ENCODE measurements around the gene DPYSL5. TPM values are rescaled to one million over a fixed set of nuclear protein-coding genes. Genes with fewer than 3 reads are reported as not detected.

DPYSL5 gene
- total RNA-seq, 2 donors from 2014 or later = not detected

GRCh38 chr2:26975102-26975501 is 127.2 kb downstream of the DPYSL5 start:
- no peak for TF ChIP-seq CTCF (IDR thresholded peaks at IDR 0.05)
- TF ChIP-seq POLR2A (IDR thresholded peaks at IDR 0.05) = no peak
- Histone ChIP-seq H3K27me3 (no peaks in the 10 kb centered on the region), H3K36me3 (replicated peaks in 1 of 2; ENCODE audit: insufficient read depth in 1 of 2, low read depth in 2 of 2) (no peaks in the 10 kb centered on the region), H3K4me3 (no peak overlapping the region), H3K4me1 (peaks cover 31% of the 10 kb centered on the region), H3K9me3 (no peaks in the 10 kb centered on the region), H3K27ac (no peak overlapping the region)
- DNase-seq (no peak), ATAC-seq (no peak)
- WGBS, 2 donors = 51 to 76% methylated on average over 2 of the region's 2 CpGs
- intact Hi-C loops (cut with DNase I) = no loop called here

DNA sequence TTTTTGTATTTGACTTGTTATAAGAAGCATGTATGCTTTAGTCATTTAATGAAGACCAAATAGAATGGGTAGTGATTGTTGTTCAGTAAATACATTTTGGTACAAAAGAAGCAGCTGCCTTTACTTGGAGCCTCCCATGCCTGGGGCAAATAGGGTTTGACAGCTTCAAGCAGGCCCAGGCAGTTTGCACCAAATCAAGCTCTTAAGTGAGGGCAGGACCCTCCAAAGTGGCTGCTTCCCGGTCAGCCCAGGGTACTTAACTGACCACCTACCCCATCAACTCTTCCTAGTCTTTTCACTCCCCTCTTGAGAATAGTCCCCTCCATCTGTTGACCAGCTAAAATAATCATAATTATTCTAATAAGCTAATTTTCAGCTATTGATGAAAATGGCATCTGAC is 127.7 kb downstream of the DPYSL5 start:
- H3K9me3 ChIP-seq = no peaks in the 10 kb centered on the region
- H3K36me3 ChIP-seq (replicated peaks in 1 of 2; ENCODE audit: insufficient read depth in 1 of 2, low read depth in 2 of 2) = no peaks in the 10 kb centered on the region
- 83% methylated on average over 1 of the region's 1 CpG for WGBS, 2 donors
- TF ChIP-seq CTCF (IDR thresholded peaks at IDR 0.05) = no peak
- no peak for TF ChIP-seq POLR2A (IDR thresholded peaks at IDR 0.05)
- no peak overlapping the region for H3K27ac ChIP-seq
- H3K27me3 ChIP-seq = no peaks in the 10 kb centered on the region
- peaks cover 30% of the 10 kb centered on the region for H3K4me1 ChIP-seq
- DNase-seq (no peak), ATAC-seq (no peak)
- intact Hi-C loops (cut with DNase I) = no loop called here
- no peak overlapping the region for H3K4me3 ChIP-seq

DNA sequence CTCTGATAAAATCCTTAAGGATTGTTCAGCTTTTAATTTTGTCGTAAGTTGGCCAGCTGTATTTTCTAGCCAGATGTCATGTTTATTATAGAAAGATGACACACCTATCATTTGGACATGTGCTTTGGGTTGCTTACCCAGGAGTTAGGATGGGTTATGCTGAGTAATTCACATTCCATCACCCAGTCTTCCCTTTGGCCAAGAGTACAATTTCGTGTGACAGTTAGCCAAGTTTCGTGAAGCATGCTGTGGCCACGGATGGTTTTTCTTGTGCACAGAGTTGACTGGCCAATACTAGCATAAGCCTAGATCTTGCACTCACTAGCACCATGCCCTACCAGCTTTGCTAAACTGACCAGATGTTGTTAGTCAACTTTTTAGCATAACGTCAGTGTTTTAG is 128.3 kb downstream of the DPYSL5 start:
- no peak overlapping the region for H3K4me3 ChIP-seq
- H3K27ac ChIP-seq = no peak overlapping the region
- DNase-seq (no peak), ATAC-seq (no peak)
- no peaks in the 10 kb centered on the region for H3K36me3 ChIP-seq (replicated peaks in 1 of 2; ENCODE audit: insufficient read depth in 1 of 2, low read depth in 2 of 2)
- H3K27me3 ChIP-seq = no peaks in the 10 kb centered on the region
- H3K9me3 ChIP-seq = no peaks in the 10 kb centered on the region
- WGBS, 2 donors = 75 to 85% methylated on average over 5 of the region's 5 CpGs
- TF ChIP-seq POLR2A (IDR thresholded peaks at IDR 0.05) (no peak), CTCF (IDR thresholded peaks at IDR 0.05) (no peak)
- peaks cover 26% of the 10 kb centered on the region for H3K4me1 ChIP-seq
- intact Hi-C loops (cut with DNase I) = no loop called here

DNA sequence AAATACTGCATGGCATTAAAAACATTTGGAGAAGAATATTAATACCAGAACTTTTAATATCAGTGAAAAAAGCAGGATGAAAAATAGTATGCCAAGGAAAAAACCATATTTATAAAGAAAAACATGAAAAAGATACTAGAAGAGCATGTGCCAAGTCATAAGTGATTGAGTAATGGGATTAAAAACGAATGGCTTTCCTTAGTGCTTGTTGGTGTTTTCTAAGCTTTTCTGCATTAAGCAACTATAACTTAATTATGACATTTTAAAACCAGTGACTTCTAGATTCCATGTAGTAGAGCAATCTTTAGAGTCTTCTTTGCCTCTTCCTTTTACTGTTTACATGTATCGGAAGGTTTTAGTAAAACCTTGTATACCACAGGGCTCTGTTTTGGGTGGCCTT is 129.1 kb downstream of the DPYSL5 start:
- H3K27ac ChIP-seq = no peak overlapping the region

More for the DNA sequence above, 129.1 kb downstream of the DPYSL5 start:
- 82 to 89% methylated on average over 2 of the region's 2 CpGs for WGBS, 2 donors
- H3K27me3 ChIP-seq = no peaks in the 10 kb centered on the region
- TF ChIP-seq POLR2A (IDR thresholded peaks at IDR 0.05) (no peak), CTCF (IDR thresholded peaks at IDR 0.05) (no peak)
- H3K9me3 ChIP-seq = no peaks in the 10 kb centered on the region
- H3K4me3 ChIP-seq = no peak overlapping the region
- DNase-seq (no peak), ATAC-seq (no peak)
- no peaks in the 10 kb centered on the region for H3K36me3 ChIP-seq (replicated peaks in 1 of 2; ENCODE audit: insufficient read depth in 1 of 2, low read depth in 2 of 2)
- intact Hi-C loops (cut with DNase I) = no loop called here
- H3K4me1 ChIP-seq = peaks cover 24% of the 10 kb centered on the region

All from body of pancreas (tissue), 4 donors.